GM19455 (cell line): Measurements from ENCODE around the gene TMEM202.
"Not testable (repeated sequence)": the region's sequence is repeated elsewhere in the genome, so short reads cannot be mapped to it uniquely, and the experiment has no call there.

Source experiments
- ATAC-seq: cut with Tn5 transposase; IDR thresholded peaks from one replicate; pipeline ENCODE4 v1.9.1; 2021; ENCODE audit not compliant: unreplicated experiment

TMEM202 gene, protein sequence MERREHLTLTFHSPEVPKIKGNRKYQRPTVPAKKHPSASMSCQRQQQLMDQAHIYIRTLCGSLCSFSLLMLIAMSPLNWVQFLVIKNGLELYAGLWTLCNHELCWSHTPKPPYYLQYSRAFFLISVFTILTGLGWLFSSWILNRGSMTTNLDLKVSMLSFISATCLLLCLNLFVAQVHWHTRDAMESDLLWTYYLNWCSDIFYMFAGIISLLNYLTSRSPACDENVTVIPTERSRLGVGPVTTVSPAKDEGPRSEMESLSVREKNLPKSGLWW

DNA sequence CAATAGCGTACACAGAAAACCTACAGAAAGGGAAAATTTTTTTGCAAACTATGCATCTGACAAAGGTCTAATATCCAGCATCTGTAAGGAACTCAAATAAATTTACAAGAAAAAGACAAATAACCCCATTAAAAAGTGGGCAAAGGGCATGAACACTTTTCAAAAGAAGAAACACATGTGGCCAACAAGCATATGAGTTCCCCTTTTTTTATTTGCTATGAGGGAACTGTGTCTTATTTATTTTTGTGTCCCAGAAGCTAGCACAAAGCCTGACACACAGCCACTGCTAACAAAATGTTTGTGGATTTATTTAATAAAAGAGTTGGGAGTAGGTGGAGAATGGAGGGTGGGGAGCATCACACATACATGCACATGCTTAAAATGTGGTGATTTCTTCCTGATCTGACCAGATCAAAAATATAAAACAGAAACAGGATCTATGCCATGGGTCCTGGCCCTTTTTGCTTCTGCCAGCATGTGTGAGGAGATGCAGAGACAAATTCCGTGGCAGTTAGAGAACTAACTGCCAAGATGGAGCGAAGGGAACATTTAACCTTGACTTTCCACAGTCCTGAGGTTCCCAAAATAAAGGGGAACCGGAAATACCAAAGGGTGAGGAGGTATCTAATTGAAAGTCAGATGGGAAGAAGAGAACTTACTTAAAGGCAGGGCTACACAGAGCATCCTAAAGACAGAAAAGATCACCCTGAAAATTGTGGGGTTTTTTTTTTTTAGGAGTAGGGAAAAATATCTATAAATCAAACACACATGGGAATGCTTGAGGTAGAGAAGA is at the start of gene TMEM202:
TSS of gene TMEM202 (plus strand) at position 510 of the 793 bp plus-strand sequence. CDS start at position 532, 22 bp downstream.
- ATAC-seq, result no peak

DNA sequence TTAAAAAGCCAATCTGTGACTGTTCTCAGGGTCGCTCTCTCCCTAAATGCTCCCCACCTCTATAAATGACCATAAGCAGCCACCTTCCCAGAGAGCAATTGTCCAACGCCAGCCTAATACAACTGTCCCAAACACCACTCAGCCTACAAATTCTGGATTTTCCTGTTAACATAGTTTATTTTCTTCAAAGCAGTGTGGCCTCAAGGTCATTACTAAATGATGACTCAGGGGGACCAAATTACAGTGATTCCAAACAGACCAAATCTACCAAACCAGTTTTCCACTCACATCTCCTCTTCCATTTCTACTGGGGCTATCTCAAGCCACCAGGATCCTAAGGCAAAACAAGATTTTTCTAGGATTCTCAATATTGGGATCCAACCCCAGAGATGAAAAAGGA is 44.8 kb upstream of the TMEM202 start:
- ATAC-seq, result no peak

DNA sequence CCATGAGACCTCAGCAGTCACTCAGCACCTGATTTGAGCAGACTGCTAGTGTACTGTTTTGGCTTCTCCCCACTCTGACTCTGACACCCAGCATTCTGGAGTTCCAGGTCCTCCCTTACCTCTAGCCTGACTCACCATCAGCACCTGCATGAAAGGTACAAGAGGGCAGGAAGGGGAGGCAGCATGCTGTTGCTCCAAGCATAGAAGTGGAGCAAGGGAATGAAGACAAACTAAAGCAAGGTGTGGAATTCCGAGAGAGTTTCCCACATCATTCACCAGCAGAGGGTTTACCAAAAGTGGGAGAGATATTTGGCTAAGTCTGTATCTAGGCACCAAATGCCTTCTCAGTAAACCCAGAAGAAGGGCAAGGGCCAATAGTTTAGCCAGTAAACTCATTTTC is 43.6 kb upstream of the TMEM202 start:
- no peak for ATAC-seq

DNA sequence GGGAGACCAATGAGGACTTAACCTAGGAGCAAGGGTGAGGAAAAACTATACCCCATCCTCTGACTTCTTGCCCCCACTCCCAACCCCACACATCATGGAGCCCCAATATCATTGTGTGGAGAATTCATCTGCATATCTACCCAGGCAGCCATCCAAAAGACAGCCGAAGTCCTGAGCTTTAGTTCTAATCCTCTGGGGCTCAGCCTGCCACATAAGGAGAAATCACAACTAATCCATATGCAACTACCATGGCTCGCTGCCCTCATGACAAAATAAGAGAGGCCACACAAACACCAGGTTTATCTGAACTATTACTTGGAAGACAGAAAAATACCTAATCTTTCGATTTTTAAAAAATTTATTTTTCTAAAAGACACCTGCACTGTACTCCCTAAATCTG is 40.0 kb upstream of the TMEM202 start:
- no peak for ATAC-seq

DNA sequence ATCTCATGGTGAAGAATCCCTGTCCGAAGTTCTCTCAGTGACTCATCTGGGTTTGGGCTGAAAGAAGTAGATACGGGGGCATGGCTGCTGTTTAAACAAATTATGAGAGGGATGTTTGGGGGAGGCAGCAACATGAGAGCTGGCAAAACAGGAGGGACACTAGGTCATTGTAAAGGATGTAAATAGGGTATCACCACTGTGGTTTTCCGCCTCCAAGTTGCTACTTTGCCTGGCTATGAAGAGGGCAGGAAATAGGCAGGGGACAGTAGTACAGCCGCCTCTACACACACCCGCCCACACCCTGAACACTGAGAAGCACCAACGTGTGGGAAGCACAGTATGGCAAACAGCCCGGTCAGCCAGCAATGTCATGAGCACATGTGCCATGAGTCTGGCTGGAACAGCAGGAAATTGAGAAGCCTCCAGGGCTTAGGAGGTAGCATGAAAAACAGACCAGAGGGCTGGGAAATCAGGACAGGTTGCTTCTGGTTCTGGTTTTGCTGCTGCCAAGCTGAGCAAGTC is 39.4 kb upstream of the TMEM202 start:
- ATAC-seq, result peak; percentile 55

DNA sequence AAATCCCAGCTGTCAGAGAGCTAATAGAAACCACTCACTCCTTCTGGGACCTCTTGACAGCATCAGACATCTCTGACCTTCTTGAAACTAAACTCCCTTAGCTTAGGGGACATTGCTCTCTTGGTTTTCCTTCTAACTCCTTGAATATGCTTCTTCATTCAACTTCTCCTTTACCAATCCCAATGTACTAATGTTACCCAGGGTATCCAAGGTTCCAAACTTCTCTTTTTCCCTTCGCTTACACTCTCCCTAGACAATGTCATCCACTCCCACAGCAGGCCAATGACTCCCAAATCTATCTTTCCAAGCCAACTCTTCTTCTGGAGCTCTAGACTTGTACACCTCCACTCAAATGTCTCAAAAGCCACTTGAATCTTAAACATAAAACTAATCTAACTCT is 36.9 kb upstream of the TMEM202 start:
- ATAC-seq, result no peak

DNA sequence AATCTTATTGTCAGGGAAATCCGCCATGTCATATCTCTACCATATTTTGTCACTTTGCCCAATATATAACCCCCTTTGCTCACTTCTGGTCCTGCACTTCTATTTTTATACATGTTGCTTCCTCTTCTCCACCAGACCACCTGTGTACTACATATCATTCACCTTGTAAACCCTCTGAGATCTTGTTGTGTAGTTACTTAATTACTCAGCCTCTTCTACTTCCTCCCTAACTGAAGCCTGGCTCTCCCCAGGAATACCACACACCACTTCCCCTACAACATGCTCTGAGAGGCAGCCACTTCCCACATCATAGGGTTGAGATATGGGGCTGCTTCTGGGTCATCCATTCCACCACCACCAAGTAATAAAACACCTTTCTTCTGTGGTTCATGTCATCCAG is 32.3 kb upstream of the TMEM202 start:
- ATAC-seq, result peak; percentile 67

DNA sequence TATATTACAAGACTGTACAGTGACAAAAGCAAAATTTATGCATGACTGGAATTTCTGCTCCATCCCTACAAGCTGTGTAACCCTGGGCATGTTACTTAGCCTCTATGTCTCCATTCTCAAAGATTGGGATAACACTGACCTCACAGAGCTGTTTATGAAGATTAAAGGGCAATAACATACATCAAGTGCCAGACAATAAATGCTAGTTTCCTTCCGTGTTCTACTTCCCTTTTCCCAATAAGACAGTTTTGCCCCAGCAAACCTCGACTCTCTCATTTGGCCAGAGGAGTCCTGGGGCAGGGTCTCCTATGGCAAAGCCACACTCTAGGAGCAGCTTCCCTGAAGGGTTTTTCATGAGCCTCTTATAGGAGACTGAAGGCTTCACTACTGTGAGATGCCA is 29.8 kb upstream of the TMEM202 start:
- no peak for ATAC-seq

DNA sequence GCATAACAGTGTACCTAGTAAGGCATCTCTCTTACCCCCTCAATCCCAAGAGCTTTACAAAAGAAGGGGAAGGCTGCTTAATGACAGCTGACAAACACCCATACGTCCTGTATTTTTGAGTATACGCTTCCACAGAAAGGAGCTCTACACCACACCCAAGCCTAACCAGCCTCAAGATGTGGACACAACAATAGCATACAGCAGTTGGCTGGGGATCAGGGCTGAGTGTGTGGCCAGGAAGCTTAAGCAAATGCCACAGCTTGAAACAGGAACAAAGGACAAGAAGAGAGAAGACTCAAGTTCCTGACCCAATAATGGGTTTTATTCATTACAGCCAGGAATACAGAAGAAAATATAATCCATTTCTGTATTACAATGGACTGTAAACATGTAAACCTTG is 29.2 kb upstream of the TMEM202 start:
- no peak for ATAC-seq

DNA sequence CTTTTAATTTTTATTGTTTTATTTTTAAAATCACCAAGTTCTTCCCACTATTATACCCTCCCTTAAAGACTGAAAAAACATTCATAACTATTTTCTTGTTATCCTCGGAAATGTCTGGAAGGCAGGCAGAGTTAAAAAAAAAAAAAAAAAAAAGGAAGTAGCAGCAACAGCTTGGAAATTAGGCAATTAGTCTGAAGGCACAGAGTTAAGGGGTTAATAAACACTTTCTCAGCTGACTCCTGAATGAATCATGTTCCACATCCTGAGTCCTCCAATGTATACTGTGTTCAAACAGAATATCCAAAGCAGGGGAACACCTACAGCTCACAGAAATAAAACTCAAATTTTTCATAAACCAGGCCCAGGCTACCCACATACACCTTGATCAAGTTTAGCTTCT is 28.1 kb upstream of the TMEM202 start:
- ATAC-seq, result no peak

DNA sequence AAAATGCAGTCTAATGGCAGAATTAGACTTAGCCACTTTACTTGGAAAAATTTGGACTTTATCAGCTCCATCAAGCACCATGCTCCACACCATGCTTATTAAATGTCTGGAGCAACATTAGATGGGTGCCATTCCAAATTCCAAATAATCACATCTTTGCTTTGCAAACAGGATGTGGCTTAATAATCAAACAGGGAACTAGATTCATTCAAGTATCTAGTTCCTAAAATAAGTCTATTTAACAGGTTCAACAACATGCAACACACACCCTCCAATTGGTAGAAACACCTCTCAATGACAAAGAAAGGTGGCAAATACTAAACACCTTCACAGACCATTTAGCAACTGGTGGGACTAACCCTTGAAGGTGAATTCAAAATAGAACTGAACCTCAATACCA is 25.7 kb upstream of the TMEM202 start:
- ATAC-seq, result no peak

DNA sequence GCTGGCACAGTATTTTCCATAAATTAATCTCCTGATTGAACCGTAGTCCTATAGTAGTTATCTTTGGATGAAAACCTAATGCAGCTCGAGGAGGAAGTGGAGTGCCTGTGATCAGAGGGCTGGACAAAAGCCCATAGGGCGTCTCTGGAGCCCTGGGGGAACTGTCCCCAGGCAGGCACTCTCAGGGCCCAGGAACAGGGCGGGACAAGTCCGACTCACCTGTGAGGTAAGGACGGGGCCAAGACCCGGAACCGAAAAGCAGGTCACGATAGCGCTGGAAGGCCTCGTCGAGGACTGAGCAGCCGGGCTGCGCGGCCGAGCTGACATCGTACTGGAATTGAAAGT is 22.6 kb upstream of the TMEM202 start:
- peak; percentile 44 for ATAC-seq

DNA sequence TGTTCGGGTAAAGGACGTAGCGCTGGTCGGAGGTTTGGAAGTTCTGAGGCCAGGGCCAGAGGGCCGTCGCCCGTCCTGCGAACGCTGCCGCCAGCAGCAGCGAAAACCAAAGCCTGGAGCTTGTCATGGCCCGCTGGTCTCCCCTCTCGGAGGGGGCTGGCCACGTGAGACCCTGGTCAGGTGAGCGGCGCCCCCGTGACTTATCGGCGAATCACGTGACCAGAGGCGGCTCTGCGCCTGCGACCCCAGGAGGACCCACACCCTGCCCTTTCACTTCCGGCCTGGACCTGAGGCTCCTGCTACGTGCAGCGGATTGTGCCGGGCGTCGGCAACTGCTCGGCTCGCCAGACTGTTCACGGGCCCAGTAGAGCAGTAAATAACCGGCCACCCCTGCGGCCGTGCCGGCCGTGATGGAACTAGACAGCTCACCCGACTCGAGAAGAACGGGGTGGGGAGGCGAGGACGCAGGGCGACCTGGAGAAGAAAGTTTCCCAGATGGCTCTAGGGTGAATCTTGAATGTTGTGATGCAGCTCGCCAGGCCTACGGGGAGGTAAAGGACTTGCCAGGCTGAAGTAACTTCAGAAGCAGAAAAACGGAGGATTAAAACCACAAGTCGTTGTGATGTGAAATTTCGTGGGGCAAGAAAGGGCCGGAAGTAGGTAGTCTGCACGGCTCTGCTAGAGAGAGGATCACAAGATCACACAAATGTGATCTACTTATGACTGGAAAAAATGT is 22.1 kb upstream of the TMEM202 start, which contains the start of gene HEXA:
TSS of gene HEXA (minus strand) at position 169 of the 736 bp plus-strand sequence. CDS start at position 127, 42 bp downstream.
- ATAC-seq, result peak; percentile 76

DNA sequence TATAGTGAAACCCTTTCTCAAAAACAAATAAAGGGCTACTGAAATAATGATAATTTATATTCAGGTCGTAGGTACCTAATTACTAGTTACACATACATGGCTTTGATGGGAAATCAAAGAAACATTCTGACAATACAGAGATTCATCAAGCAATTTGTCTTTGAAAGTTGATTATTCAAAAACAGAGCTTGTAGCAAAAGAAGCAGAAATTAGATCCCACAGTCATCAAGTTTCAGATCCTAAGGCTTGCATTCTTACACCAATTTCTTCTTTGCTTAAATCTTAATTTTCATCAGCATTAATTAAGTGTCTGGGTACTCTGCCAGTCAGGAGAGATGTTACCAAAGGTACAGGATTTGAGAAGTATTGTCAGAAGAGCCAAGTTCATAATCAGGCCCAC is 20.8 kb upstream of the TMEM202 start:
- ATAC-seq, result no peak

DNA sequence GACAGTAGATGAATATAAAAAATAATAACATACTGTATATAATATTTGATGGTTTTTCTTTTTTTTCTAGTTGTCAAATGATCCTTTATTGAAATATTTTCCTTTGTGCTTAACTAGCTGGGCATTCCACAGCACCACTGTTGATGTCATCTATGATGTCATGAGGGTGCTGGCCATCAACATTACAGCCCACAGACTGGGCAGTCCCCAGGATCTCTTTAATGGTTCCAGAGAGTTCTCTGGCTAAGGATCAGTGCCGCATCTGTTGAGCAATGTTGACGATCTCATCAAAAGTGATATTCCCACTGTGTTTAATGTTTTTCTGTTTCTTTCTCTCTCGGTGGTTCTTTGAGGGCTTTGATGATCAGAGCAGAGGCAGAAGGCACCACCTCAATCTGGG is 19.0 kb upstream of the TMEM202 start:
- not testable (repeated sequence) for ATAC-seq

DNA sequence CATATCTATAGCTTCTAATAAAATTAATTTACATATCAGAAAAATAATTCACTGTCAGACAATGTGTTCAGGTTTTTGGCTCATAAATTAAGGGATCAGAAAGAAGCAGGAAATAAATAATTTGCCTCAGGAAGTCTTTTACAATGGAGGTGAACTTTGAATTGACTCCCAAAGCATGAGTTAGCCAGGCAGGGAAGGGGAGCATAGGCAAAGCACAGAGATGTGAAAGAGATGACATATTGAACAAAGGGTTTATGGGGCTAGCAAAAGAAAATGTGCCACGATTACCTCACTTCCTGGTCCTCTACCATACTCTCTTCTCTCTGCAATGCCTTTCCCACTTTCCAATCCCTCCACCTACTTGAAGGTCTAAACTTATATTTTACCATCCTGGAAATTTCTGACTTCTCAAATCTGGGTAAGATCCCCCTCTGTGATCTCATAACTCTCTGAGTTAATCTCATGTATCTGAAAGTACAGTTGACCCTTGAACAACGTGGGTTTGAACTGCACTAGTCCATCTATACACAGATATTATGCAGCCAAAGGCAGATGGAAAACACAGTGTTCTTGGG is 18.2 kb upstream of the TMEM202 start:
- no peak for ATAC-seq

DNA sequence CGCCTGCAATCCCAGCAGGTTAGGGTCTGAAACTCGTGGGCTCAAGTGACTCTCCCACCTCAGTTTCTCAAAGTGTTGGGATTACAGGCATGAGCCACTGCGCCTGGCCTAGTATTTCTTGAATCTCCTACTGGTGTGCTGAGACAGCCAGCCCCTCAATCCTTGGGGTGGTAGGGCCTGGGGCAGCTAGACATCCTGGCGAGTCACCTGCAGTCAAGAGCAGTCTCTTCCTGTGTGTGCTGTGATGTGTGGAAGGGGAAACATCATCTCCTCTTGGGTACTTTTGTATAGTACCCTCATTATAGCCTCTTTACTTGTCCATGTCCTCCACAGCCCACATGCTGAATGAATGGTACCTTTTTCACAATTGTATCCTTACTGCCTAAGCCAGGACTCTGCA is 17.4 kb upstream of the TMEM202 start:
- no peak for ATAC-seq

DNA sequence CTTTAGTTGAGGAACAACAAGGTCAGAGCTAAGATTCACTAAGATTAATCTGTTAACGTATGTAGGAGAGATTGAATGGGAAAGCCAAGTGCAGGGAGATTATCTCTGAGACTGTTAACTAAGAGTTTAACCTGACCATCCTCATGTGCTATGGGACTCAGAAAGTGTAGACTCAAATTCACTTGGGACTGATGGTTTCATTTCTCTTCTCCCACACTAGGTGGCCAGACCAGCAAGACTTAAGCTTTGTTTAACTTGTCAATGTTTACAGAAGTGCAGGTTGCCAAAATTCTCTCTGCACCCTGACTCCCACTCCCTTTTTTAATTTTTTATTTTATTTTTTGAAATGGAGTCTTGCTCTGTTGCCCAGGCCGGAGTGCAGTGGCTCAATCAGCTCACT is 16.0 kb upstream of the TMEM202 start:
- ATAC-seq, result no peak

DNA sequence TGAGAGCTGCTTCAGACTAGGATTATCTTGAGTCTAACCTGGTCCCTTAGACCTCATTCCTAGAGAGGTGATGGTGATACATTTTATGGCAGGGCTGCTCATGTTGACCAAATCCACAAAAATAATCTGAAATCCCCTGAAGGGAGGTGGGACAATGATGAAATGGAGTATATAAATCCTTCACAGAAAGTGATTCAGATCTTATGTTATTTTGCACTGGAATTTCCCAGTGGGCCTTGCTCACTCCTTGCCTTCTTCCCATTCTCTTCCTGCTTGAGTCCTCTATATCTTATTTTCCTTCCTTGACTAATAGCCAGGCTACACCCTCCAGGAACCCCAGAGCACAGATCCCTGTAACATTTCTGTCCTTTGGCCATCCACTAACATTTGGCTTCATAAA is 10.4 kb upstream of the TMEM202 start:
- ATAC-seq, result no peak

DNA sequence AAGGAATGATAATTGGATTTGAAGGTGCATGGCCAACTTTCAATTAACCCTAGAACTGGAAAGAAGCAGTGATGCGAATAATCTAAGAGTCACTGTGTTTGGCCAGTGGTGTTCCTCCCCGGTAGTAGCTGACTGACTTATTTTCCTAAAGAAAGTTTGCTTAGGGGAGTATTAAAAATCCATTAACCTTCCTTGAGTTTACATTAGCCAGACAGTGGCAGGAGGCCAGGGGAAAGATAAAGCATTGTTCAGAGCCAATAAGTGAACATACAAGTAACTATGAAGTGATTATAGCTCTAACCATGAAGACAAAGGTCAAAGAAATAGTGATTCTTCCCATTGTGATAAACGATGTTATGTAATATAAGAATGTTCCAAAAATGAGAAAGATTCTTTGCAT is 8.9 kb upstream of the TMEM202 start:
- ATAC-seq, result no peak

DNA sequence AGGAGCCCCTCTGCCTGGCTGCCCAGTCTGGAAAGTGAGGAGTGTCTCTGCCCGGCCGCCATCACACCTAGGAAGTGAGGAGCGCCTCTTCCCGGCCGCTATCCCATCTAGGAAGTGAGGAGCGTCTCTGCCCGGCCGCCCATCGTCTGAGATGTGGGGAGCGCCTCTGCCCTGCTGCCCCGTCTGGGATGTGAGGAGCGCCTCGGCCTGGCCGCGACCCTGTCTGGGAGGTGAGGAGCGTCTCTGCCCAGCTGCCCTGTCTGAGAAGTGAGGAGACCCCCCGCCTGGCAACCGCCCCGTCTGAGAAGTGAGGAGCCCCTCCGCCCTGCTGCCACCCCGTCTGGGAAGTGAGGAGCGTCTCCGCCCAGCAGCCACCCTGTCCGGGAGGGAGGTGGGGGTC is 1.8 kb upstream of the TMEM202 start:
- ATAC-seq, result not testable (repeated sequence)
